GM21737 (cell line): ENCODE data around the gene UNC80.

ENCODE experiments used
- ATAC-seq: cut with Tn5 transposase; IDR thresholded peaks from one replicate; pipeline ENCODE4 v1.9.1; 2021; ENCODE audit warnings: mild to moderate bottlenecking, moderate library complexity; ENCODE audit not compliant: unreplicated experiment

The UNC80 gene

DNA sequence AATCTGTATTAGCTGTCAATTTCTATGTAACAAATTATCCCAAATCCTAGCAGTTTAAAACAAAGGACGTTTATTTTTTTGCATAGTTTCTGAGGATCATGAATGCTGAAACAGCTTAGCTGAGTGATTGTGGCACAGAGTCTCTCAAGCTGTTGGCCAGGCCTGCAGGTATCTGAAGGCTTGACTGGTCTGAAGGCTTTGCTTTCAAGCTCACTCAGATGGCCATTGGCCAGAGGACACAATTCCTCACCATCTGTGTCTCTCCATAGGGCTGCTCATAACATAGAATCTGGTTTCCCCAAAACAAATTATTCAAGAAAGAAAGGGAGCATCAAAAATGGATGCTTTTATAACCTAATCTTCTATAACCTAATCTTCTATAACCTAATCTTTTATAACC lies 33.7 kb downstream of the UNC80 start:
- ATAC-seq = no peak

DNA sequence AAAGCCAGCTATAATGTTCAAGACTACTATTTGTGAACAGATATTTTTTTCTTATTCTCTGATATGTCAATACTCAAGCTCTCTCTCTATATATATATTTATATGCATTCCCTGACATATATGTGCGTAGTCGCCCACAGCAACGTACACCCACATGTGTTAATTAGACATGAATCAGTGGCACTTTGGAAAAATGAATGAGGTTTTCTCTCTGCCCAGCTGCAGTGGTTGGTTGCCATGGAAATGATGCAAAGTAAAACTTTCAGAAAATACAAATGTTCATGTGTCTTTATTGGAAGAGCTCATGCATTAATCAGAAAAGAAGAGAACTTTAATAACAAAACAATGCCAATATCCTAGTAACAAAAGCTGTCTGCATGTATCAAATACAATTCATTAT lies 34.7 kb downstream of the UNC80 start:
- no peak for ATAC-seq

DNA sequence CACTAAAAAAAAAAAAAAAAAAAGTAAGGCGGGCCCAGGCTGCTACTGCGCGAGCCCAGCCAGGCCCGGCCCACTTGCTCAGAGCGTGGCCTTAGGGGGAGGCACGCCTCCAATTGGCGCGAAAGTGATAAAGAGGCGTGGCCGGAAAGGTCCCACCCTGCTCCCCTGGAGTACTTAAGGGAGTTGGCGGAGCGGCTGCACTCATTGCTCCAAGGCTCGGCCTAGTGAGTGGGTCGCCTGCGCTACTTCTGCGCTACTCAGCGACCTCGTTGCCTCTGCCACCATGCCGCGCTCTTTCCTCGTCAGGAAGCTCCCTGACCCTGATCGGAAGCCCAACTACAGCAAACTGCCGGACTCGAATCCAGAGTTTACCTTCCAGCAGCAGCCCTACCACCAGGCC lies 36.9 kb downstream of the UNC80 start:
- no peak for ATAC-seq

DNA sequence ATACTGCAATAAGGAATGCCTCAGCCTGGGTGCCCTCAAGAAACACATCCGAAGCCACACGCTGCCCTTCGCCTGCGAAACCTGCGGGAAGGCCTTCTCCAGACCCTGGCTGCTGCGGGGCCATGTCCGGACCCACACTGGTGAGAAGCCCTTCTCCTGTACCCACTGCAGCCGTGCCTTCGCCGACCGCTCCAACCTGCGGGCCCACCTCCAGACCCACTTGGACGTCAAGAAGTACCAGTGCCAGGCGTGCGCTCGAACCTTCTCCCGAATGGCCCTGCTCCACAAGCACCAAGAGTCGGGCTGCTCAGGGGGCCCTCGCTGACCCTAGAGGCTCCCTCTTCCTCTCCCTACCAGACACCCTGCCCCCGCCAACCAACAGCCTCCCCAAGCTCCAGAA lies 37.6 kb downstream of the UNC80 start:
- ATAC-seq = no peak

DNA sequence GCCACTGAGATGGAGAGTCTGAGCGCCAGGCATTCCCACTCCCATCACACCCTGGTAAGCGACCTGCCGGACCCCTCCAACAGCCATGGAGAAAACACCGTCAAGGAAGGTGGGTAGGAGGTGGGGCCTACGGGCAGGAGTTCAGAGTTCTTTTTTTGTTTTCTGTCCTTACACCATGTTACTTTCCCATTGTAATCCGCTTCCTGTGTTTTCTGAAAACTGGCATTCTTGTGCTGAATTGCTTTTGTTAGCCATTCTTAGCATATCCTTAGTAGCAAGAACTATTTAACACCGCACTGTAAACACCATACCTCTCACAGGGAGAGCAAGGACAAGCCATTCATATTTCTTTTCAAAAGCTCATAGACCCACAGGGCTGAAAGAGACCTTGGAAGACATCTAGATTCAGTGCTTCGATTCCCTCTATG lies 46.2 kb downstream of the UNC80 start:
- no peak for ATAC-seq

DNA sequence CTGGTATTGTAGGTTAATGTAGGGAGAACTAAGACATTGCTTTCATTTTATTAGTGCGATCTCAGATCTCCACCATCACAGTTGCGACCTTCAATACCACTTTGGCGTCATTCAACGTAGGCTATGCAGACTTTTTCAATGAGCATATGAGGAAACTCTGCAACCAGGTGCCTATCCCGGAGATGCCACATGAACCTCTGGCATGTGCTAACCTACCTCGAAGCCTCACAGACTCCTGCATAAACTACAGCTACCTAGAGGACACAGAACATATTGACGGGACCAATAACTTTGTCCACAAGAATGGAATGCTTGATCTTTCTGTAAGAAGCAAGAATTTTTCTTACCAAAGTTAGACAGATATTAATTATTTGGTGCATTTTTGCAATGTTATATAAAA lies 47.3 kb downstream of the UNC80 start:
- ATAC-seq = no peak

DNA sequence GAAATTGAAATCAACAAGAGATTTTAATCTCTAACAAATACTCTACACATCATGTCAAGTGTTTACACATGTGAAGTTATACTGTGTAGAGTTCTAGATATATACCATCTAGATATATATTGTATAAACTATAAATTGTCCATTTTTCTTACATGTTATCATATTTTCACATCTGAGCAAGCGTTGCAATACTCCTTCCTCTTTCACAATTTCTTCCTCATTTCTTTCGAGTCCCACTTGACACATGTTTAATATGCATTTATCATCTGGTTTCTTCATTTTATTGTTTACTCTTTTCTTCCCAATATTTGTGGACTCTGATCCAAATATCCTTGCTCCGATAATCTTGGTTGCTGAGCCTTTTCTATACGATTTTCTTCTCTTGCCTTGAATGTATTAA lies 50.2 kb downstream of the UNC80 start:
- no peak for ATAC-seq

DNA sequence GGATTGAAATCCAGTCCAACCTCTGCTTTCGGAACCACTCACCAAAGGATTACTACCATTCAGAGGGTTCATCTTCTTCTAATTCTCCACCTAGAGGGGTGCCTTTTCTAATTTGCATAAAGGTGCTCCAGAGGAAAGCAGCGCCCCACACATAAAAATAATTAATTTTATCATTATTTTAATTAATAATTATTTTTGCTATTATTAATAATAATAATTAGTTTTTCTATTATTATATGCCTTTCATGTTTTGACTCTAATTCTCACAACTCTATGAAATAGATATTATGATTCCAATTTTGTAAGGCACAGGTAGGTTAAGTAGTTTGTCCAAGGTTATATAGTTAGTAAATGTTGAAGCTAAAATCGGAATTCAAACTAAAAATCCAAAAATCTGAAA lies 51.9 kb downstream of the UNC80 start:
- ATAC-seq = no peak

DNA sequence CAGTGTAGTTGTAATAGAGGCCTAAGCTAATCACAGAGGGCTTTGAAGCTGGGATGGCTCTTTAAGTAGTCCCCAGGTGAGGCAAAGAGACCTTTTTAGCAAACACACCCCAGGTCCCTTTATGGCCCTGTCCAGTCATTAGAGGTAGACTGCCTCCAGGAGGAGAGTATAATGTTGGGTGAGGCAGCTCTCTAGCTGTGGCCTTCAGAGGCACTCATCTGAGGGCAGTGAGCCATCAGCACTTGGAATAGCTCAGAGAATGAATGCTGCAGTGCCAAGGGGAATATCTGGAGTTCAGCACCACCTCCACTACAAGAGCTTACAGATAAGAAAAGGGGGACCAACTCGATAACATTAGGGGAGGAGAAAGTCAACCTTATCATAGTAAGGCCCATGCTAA lies 52.8 kb downstream of the UNC80 start:
- ATAC-seq = no peak

DNA sequence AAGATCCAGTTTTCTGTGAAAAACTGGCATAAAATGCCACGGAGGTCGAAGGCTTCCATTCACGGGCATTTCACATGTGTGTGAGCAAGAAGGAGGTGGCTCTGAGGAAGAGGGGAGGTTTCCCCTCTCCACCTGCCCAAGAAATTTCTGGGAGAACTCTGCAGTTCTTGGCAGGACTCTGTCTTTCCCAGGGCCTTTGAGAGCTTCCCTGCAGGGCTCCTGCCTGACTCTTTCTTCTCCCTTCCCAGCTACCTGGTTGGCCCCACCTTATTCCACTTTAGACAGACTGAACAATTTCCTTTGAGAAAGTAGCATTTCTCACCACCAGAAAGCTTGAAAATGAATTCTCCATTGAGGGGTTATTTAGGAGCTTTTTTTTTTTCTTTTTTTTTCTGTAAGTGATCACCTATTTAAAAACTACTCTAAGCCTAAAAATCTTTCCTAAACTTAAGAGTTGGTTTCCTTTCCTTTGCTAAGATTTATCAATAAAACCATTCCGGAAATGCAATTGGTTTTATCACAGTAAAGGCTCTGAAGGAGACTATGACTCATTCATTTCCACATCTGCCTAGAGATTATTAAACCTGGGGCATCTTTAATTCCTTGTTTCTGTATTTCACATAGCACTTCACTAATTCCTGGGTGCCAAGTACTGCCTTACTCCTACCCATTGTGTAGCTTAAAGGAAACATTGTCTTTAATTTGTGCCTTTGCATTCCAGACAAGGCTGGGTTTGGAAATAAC lies 59.3 kb downstream of the UNC80 start:
- ATAC-seq = no peak

DNA sequence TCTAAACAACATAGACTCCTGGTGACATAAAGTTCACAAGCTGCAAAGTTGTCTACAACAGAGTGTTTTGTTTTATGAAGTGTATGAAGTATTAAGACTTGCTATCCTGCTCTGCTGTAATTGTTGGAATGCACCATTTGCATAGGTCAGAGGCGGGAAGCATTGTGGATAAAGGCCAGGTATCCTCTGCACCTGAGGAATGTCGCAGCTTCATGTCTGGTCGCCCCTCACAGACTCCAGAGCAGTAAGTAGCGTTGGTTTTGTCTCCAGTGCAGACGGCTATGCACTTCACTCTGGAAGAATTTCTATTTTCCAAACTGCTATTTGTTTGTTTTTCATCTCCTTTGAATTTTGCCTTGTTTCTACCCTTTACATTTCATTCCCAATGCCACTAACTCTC lies 63.1 kb downstream of the UNC80 start:
- no peak for ATAC-seq

DNA sequence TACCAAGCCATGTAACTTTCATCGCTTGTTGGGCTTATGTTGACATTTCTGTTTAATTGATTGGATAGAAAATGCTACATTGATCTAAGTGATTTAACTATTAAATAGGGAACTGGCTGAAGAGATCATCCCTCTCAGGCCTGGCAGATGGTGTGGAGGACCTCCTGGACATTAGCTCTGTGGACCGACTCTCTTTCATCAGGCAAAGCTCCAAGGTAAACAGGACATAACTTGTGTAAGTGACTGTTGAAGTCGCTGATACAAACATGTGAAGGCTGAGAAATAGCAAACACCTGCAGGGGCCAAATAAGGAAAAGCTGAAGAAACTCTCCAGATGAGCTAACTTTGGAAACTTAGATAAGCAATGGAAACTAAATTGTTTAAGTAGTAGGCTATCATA lies 68.8 kb downstream of the UNC80 start:
- ATAC-seq = no peak

DNA sequence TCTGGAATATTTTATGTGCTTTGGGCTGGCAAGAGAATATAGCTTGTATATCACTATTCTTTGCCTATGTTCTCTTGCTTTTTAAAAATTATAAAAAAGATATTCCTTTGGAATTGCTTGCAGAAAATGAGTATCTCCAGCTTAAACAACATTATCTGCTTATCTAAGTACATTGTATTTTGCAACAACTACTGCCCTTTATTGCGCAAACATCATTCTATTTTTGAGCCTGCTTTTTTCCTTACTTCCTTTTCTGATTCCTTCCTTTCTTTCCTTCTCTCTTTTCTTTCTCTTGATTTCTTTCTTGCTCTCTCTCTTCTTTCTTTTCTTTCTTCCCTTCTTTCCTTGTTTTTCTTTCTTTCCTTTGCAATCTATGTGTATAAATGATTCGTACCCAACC lies 74.0 kb downstream of the UNC80 start:
- ATAC-seq = no peak

DNA sequence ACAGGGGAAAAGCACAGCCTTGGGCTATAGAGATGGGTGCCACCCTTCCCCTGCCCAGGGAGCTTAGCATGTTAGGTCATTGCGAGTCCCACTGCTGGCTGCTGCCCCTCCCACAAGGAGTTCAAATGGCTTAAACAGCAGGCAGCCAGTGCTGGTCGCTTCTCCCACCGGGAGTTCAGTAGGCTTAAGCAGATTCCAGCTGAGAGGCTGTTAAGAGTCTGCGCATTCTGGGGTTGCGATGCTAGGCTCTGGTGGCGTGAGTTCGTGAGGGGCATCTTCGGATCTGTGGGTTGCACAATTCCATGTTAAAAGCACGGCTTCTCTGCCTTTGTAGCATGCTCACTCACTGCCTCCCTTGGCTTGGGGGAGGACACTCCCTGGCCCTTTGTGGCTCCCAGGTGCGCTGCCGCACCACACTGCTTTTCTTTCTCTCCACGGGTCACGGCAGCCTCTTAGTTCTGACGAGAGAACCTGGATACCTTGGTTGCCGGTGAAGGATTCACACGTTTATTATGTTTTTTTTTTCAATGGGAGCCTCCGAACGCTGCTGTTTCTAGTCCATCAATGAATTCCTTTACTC lies 93.2 kb downstream of the UNC80 start:
- ATAC-seq = no peak

DNA sequence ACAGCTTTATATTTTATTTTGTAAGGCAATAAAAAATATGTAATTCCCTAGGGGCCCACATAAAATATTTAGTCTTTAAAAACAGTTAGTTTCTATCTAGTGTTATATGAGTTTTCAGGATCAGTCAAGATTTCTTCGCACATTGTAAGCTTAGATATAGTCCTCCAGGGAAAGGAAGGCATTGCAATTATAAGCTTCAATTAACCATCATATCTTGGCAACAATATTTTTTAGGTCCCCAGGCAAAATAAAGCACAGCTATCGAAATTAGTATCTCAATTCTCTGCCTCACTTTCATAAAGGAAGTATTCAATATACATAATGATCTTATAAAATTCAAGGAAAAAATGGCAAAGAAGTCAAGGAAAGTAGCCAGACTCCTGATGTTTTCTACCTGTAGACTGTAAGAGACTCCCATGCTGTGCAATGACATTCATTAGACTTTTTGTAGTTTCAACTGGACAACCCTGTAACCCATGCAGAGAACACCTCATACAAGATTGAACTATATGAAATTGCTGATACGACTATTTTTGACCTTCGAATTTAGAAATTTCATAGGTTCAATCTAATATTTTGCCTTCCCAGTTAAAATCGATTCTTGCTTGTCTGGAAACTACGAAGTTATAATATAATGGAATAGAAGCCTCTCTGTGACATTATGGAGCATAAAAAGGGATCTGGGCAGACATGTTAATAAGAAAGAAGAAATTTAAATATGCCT lies 96.8 kb downstream of the UNC80 start:
- ATAC-seq = no peak

DNA sequence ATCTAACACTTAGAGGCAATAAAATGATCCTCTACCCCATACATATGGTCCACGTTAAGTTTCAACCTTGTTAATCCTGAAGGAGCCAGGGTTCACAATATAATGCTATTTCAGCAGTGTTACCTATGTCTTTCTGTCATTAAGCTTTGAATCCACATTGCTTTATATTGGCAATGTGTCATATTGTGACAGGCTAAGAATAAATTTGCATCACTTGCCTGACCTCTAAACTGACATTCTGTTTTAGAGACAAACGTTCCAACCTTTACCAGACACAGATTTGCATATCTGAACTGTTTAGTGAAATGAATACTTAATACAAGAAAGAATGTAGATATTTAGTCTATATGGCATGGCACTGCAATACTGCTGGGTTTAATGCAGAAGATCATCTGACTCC lies 98.4 kb downstream of the UNC80 start:
- no peak for ATAC-seq

DNA sequence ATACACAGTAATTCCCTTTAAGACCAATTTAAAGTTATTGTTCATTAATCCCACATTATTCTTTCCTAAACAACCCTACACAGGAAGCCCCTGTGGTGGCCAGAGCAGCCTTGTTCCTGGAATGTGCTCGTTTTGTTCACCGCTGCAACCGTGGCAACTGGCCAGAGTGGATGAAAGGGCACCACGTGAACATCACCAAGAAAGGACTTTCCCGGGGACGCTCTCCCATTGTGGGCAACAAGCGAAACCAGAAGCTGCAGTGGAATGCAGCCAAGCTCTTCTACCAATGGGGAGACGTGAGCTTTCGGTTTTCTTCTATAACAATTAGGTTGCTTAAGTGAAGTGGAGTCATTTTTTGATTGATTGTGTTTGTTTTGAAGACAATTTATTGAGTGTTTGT lies 101.0 kb downstream of the UNC80 start:
- ATAC-seq = no peak

DNA sequence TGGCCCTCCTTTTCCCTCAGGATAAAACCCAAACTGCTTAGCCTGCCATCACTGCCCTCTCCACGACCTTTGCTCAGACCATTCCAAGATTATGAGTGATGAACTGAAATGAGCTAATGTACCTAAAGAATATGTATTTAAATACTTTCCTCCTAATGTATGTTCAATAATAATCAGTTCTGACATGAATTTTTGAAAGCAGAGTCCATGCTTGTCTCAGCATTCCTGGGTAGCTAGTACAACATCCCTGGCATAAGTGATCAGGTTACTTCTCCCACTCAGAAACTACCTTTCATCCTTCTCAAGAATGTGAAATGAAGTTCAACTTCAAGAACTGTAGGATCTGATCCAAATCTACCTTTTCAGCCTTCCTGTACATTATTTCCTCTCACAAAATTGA lies 103.6 kb downstream of the UNC80 start:
- no peak for ATAC-seq

DNA sequence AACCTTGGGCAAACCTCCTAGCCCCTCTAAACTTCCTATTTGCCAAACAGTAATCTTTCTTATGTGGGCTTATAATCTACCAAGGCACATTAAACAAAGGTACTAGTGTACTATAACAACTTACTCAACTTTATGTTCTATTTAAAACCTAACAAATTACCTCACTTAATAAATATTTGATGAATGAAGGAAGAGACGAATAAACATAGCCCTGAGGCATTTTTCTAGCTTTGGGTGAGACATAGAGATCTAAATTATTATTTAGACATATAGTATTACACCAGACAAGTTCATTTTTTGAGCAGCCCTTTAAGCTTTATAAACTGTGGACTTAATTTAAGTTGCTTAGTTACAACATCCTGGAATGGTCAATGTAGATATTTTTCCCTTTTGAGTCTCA lies 104.6 kb downstream of the UNC80 start:
- ATAC-seq = no peak

DNA sequence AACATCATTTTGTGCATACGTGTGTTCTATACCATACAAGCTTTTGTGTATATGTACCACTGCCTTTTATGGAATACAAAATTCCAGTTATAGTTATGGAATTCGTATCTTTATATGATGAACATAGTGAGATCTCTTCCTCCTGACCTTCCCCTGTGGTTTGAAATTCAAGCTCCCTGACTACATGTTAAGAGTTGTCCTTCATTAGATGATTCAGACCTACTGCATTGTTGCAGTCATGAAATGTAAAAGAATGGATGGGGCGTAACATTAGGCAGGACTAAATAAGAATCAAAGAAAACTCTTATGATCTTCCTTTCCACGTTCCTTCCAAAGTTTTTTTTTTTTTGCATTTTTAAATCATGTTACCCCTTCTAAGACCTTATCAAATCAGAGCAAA lies 107.1 kb downstream of the UNC80 start:
- no peak for ATAC-seq

DNA sequence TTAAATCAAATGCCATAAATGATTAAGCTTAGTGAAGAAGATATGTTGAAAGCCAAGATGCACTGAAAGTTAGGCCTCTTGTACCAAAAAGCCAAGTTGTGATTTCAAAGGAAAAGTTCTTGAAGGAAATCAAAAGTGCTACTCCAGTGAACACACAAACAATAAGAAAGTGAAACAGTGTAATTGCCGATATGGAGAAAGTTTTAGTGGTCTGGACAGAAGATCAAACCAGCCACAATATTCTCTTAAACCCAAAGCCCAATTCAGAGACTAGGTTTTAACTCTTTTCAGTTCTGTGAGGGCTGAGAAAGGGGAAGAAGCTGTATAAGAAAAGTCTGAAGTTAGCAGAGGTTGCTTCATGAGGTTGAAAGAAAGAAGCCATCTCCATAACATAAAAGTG lies 129.0 kb downstream of the UNC80 start:
- no peak for ATAC-seq

DNA sequence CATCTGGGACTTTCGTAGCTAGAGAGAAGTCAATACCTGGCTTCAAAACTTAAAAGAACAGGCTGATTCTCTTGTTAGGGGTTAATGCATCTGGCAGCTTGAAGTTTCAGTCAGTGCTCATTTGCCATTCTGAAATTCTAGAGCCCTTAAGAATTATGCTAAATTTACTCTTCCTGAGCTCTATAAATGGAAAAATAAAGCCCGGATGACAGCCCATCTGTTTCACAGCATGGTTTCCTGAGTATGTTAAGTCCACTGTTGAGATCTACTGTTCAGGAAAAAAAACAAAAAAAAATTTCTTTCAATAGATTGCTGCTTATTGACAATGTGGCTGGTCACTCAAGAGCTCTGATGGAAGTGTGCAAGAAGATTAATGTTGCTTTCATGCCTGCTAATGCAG lies 129.5 kb downstream of the UNC80 start:
- ATAC-seq = no peak
